Suprapubic skin (tissue), 4 donors: Measurements from ENCODE around the gene FOXB1. TPM values are rescaled to one million over a fixed set of nuclear protein-coding genes. Genes with fewer than 3 reads are reported as not detected.

Experiments used
- DNase-seq, 2 donors: peaks; one replicate each; pipeline ENCODE4 v3.0.0-alpha.2; 2019; ENCODE audit warnings: low spot score in 2 of 2
- H3K27ac ChIP-seq: fragments of 200-600 bp; sonication (generic); one replicate; pipeline ENCODE4 v1.5.1; 2019
- H3K27me3 ChIP-seq: fragments of 200-600 bp; sonication (generic); one replicate; pipeline ENCODE4 v1.5.1; 2019
- H3K36me3 ChIP-seq: fragments of 200-600 bp; sonication (generic); one replicate; pipeline ENCODE4 v1.5.1; 2019
- H3K4me1 ChIP-seq: fragments of 200-600 bp; sonication (generic); one replicate; pipeline ENCODE4 v1.5.1; 2019
- H3K4me3 ChIP-seq: fragments of 200-600 bp; sonication (generic); one replicate; pipeline ENCODE4 v1.5.1; 2019; ENCODE audit warnings: mild to moderate bottlenecking
- H3K9me3 ChIP-seq: fragments of 200-600 bp; sonication (generic); one replicate; pipeline ENCODE4 v1.5.1; 2019
- EP300 ChIP-seq: sonication (generic); formaldehyde crosslinking; IDR thresholded peaks from one replicate; pipeline ENCODE4 v1.6.1; 2017; ENCODE audit warnings: antibody characterized with exemption
- POLR2A ChIP-seq, 2 donors: fragments of 450-650 bp; IDR thresholded peaks; one replicate each; pipeline ENCODE4 v1.6.1; 2017; ENCODE audit warnings: antibody characterized with exemption in 2 of 2, mild to moderate bottlenecking in 2 of 2, moderate library complexity in 2 of 2
- POLR2AphosphoS5 ChIP-seq, 3 donors: sonication (generic); formaldehyde crosslinking; IDR thresholded peaks; one replicate each; pipeline ENCODE4 v1.6.1; 2017; ENCODE audit warnings: antibody characterized with exemption in 3 of 3
- WGBS: methylation state at CpG from one replicate; pipeline ENCODE4 v1.1.5; 2018; 5-methylcytosine and 5-hydroxymethylcytosine counted together
- total RNA-seq, 4 donors: library from RNA; depleted of rRNA; stranded (reverse); fragments of >200 nt; gene quantifications; one replicate each; pipeline ENCODE4 v1.1.0, GENCODE V29; 2016
- TF ChIP-seq, protein P1 (sequence below), 2 donors: fragments of 200-600 bp in 1 of 2; fragments of 450-650 bp in 1 of 2; sonication (generic) in 1 of 2; IDR thresholded peaks; one replicate each; pipeline ENCODE4 v1.5.1; 2016 to 2019; ENCODE audit warnings: antibody characterized with exemption in 2 of 2, mild to moderate bottlenecking in 1 of 2, moderate library complexity in 1 of 2

Gene FOXB1
- total RNA-seq, 4 donors from 2014 or later = not detected

DNA sequence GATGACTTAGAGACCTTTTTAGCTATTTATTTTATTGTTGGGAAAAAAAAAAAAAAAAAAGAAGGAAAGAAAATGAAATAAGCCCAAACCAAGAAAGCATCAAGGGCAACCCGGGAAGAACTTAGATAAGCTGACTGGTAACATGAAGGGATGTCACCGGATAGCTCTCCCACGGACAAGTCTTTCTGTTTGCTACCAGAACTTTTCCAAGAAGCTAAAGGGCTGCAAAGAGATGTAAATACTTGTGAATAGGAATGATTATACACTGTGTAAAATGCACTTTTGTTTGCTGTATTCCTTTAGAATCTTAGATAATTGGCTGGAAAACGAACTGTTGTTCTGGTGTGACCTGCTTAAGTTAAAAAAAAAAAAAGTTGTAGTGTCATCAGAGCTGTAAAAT, 2.8 kb downstream of the FOXB1 start:
- DNase-seq = no peak
- TF ChIP-seq POLR2A (IDR thresholded peaks at IDR 0.05) = no peak
- TF ChIP-seq, protein P1, sequence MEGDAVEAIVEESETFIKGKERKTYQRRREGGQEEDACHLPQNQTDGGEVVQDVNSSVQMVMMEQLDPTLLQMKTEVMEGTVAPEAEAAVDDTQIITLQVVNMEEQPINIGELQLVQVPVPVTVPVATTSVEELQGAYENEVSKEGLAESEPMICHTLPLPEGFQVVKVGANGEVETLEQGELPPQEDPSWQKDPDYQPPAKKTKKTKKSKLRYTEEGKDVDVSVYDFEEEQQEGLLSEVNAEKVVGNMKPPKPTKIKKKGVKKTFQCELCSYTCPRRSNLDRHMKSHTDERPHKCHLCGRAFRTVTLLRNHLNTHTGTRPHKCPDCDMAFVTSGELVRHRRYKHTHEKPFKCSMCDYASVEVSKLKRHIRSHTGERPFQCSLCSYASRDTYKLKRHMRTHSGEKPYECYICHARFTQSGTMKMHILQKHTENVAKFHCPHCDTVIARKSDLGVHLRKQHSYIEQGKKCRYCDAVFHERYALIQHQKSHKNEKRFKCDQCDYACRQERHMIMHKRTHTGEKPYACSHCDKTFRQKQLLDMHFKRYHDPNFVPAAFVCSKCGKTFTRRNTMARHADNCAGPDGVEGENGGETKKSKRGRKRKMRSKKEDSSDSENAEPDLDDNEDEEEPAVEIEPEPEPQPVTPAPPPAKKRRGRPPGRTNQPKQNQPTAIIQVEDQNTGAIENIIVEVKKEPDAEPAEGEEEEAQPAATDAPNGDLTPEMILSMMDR (IDR thresholded peaks at IDR 0.05) = no peak
- TF ChIP-seq EP300 = no peak
- no peak for TF ChIP-seq POLR2AphosphoS5 (IDR thresholded peaks at IDR 0.05)
- Histone ChIP-seq H3K9me3 (no peaks in the 10 kb centered on the region), H3K27me3 (peaks cover 100% of the 10 kb centered on the region), H3K27ac (no peak overlapping the region), H3K4me3 (peak overlapping the region; percentile 54), H3K4me1 (peaks cover 34% of the 10 kb centered on the region), H3K36me3 (no peaks in the 10 kb centered on the region)
- 17% methylated on average over 4 of the region's 4 CpGs for WGBS

DNA sequence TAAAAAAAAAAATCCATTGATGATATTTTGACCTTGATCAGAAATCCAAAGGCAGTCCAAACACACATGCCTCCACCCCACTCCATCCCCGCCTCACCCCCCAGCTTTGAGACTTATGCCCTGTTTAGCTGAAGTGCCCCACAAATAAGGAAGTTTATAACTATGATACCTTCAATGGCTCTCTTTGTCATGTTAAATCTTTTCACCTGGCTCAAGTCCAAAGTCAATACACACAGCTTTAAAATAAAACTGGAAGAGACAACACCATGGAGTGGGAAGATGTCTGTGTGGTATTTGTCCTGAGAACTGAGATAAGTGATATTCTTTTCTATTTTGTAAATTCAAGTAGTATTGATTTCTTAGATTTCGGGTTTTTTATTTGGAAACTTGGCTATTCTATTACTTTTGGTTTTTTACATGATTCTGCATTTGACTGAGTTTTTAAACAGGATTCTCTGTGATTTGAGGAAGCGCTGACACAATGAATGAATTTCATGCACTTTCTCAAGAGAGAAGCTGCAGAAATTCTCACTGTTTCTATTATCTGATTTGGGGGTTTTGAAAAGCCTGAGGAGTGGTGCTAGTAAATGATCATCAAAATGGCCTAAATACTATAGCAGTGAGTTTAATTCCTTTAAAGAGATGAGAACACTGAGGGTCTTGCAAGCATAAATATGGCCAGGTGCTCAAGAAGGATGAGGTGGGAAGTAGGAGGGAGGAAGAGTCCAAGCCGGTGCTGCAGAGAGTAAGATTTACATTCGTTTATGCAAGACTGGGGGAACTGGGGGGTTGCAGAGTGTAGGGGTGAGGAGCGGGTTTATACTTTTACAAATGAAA, 5.2 kb downstream of the FOXB1 start:
- no peak for TF ChIP-seq EP300
- no peak for TF ChIP-seq POLR2A (IDR thresholded peaks at IDR 0.05)
- H3K4me1 ChIP-seq = peaks cover 28% of the 10 kb centered on the region
- WGBS = 23% methylated on average over 6 of the region's 6 CpGs
- H3K9me3 ChIP-seq = no peaks in the 10 kb centered on the region
- H3K36me3 ChIP-seq = no peaks in the 10 kb centered on the region
- DNase-seq = no peak
- no peak overlapping the region for H3K4me3 ChIP-seq
- peaks cover 94% of the 10 kb centered on the region for H3K27me3 ChIP-seq
- no peak overlapping the region for H3K27ac ChIP-seq

DNA sequence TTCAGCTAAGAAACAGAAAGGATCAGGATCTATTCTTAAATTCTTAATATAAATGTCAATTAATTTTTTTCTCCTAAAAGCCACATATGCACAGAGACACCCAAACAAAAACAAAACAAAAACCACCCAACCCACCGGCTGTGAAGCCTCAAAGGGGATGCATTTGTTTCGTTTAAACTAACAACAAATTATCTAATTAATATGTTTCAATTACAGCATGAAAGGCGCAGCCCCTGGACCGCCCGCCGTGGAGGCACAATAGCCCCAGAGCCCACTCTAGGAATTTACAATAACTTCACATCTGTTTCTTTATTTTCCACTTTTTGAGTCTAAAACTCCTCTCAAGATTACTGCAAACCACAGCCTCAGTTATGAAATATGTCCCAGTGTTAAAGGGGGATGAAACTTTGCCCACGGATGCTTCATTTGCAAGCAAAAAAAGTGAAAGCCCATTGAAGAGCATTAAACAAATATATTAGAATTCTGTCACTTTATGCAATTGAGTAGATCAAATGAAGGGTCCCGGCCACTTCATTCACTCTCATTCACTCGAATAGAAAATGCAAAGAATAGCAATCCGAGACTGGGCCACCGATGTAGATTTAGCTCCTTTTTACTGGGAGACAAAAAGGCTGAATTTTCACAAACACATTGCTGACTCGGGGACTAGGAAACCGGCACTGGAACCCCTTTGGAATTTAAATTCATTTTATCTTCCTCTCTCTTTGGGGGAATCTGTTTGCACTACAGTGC, 6.0 kb downstream of the FOXB1 start:
- H3K4me1 ChIP-seq = peaks cover 20% of the 10 kb centered on the region
- no peak for TF ChIP-seq POLR2AphosphoS5 (IDR thresholded peaks at IDR 0.05)
- peaks cover 94% of the 10 kb centered on the region for H3K27me3 ChIP-seq
- H3K9me3 ChIP-seq = no peaks in the 10 kb centered on the region
- H3K27ac ChIP-seq = no peak overlapping the region
- 17% methylated on average over 13 of the region's 13 CpGs for WGBS
- no peaks in the 10 kb centered on the region for H3K36me3 ChIP-seq
- no peak for DNase-seq
- H3K4me3 ChIP-seq = no peak overlapping the region

DNA sequence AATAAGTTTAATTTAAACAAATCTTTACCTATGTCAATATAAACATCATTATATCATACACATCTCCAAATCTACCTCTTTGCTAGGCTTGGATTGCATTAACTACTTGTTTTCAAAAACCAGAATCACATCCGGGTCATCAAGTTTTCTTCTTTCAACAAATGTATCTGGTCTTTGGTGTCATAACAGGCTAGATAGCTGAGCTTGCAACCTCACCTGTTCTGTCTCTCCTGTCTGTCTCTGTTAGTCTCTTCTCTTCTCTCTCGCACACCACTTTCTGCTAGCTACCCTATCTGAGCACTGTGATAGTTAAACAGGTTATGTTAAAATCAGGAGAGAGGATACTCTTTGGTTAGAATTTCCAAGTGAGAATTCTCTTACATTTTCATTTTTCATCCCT, 6.7 kb downstream of the FOXB1 start:
- Histone ChIP-seq H3K4me3 (no peak overlapping the region), H3K9me3 (no peaks in the 10 kb centered on the region), H3K27ac (no peak overlapping the region), H3K36me3 (no peaks in the 10 kb centered on the region), H3K27me3 (peaks cover 94% of the 10 kb centered on the region), H3K4me1 (peaks cover 13% of the 10 kb centered on the region)
- TF ChIP-seq POLR2AphosphoS5 (IDR thresholded peaks at IDR 0.05) = no peak
- TF ChIP-seq POLR2A (IDR thresholded peaks at IDR 0.05) = no peak
- TF ChIP-seq EP300 = no peak
- TF ChIP-seq, protein P1 (IDR thresholded peaks at IDR 0.05) = no peak
- no peak for DNase-seq
- WGBS = 22% methylated on average over 2 of the region's 2 CpGs

DNA sequence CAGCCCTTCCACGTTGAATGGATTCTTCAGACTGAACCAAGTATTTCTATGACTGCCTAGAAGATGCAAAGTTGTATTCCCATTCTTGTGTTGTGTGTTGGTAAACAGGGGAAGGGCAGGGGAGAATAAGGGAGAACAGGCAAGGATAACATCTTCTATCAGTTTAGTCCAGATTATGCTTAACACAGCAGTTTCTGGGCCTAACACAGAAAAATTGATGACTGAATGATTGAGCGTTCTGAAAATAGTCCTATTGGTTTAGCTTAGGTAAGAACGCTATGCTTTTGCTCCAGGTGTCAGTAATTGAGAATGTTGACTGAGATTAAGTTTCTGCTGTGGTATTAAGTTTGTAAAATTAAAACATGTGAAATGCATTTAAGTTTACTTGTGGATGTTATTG, 8.6 kb downstream of the FOXB1 start:
- TF ChIP-seq POLR2A (IDR thresholded peaks at IDR 0.05) (no peak), POLR2AphosphoS5 (IDR thresholded peaks at IDR 0.05) (no peak), EP300 (no peak)
- TF ChIP-seq, protein P1 (IDR thresholded peaks at IDR 0.05) = no peak
- no peak for DNase-seq
- no peaks in the 10 kb centered on the region for H3K4me1 ChIP-seq
- WGBS = 80% methylated on average over 3 of the region's 3 CpGs
- H3K9me3 ChIP-seq = no peaks in the 10 kb centered on the region
- no peak overlapping the region for H3K27ac ChIP-seq
- H3K36me3 ChIP-seq = no peaks in the 10 kb centered on the region
- peaks cover 93% of the 10 kb centered on the region for H3K27me3 ChIP-seq
- no peak overlapping the region for H3K4me3 ChIP-seq
